Stimulated activated CD4-positive, alpha-beta T cell treated with anti-CD3 and anti-CD28 coated beads, Interleukin-12 subunit alpha, Interleukin-12 subunit beta, amount 100 ng/mL, for 4 hours (primary cell): ENCODE measurements around the gene PREB.

ENCODE experiments used
- DNase-seq: peaks from one replicate; pipeline ENCODE4 v3.0.0-alpha.2; 2020

Gene PREB

DNA sequence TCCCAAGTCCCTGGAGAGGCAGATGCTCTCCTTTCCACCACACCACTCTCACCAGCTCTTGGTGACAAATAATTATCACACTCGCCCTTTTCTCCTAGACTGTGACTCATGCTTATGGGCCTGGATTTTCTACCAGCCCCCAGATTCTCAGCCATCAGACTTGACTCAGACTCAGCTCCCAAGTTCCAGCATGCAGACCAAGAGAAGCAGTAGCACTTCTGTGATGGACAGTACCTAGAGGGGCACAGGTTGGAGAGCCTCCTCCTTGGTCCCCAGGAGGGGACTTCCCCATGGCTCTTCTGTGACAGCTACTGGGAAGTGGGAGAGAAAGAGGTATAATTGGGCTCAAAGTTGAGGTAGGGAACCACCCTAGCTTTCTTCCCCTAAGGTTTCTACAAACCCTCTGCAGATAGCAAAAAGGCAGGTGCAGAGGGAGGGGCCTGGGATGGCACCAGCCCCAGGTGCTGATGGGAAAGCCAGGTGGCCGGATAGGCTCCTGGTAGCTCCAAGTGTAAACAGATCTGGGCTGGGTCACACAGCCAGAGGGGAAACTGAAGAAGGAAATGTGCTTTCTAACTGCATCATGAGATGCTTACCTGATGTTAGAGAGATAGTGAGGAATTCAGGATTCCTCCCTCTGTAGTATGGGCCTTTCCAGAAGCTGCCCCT is 18.5 kb upstream of the PREB start:
- no peak for DNase-seq

DNA sequence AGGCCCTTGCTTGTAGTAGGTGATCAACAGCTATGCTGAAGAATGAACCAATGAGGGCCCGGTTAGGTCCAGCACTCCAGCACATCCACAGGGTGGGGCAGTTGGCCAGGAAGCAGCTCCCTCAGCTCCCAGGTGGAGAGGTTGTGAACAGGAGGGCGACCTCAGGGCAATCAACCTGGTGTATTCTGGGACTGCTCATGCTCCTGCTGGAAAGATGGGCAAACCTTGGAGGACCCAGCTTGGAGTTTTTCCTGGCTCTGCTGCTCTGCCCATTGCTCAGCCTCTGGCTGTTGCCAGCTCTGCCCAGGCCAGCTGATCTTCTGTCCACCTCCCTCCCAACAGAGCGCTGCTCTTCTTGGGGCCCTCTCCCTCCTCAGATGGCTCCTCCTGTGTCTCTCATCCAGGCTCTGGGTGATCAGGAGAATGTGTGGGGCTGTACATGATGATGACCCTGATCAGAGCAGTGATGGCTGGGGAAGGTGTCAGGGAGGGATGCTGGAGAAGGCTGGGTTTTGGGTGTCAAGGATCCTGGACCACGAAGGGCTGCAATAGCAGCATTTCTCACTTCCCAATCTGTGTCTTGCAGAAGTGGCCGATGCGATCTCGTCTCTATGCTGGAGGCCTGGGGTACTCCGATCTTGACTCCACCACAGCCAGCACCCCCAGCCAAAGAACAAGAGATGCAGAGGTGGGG is 17.8 kb upstream of the PREB start:
- no peak for DNase-seq

DNA sequence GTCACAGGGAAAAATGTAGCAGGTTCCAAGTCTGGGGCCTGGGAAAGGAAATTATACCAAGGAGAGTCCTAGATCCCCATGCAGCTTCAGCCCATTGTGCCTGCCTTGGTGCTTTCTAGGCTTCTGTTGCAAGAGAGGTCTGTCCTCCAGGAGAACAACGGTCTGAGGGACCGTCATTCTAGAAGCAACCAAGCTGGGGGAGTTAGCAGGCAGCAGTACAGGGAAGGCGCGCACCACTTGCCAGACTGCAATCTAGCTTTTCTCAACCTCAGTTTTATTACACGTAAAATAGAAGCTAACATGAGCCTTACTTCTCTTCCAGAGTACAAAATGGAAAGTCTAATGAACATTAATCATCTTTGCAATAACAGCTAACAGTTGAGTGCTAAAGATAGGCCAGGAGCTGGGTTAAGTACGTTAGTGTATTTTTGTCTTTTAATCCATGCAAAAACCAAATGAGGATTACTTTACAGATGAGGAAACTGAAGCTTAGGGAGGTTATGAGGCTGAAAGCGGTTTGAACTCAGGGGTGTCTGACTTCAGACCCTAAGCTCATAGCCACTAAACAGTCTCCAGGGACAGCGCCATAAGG is 16.3 kb upstream of the PREB start:
- no peak for DNase-seq

DNA sequence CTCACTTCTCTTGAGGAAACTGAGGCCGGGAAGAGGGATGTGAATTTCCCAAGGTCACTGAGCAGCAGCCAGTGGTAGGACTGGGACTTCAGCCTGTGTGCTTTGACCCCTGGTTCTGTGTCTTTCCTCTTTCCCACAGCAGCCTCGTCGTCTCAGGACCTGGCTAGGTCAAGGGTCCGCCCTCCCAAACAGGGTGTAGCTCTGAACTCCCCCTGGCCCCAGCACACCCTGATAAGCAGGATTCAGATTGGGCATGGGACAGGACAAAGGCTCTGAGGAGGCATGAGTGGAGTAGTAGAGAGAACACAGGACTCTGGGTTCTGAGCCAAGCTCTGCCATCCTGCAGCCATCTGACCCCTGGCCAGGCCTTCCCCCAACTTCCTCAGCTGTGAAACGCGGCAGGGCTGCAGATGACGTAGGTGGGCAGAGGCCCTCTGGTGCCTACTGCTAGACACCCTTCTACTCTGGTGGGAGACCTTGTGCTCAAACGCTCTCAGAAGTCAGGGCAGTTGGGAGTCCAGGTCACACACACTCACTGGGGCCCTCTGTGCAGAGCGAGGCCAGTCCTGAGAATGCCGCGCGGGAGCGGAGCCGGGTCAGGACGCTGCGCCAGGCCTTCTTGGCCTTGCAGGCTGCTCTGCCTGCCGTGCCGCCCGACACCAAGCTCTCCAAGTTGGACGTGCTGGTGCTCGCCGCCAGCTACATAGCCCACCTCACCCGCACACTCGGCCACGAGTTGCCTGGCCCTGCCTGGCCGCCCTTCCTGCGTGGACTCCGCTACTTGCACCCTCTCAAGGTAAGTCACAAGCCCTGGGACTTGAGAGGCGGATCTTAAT is 15.4 kb upstream of the PREB start:
- DNase-seq: no peak

DNA sequence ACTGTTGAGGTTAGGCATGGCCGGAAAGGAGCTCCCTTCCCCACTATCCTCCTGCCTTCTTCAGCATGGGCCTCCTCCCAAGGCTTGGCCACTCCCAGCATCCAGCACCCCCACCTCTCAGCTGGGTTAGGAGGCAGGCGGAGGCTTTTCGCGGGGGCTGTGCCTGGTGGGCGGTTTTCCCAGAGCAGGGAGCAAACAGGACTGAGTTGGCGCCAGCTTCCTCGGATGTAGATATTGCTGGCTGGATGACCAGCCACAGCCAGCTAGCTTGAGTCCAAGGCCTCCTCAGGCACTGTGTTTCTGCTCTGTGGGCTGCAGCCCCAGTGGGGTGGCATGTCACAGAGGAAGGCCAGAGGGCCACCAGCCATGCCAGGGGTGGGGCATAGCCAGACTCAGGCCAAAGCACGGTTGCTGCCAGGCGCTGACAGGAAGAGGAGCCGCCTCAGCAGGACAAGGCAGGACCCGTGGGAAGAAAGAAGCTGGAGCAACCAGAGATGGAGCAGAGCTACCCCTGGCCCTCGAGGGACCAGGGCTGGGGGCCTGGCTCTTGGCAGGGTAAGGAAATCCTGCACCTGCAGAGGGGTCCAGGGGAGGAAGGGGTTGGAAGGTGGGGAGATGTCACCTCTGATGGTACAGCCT is 14.5 kb upstream of the PREB start, which contains the start of gene TCF23:
TSS of gene TCF23 (plus strand) at position 204 of the 639 bp plus-strand sequence. CDS start at position 334, 130 bp downstream.
- DNase-seq: no peak

DNA sequence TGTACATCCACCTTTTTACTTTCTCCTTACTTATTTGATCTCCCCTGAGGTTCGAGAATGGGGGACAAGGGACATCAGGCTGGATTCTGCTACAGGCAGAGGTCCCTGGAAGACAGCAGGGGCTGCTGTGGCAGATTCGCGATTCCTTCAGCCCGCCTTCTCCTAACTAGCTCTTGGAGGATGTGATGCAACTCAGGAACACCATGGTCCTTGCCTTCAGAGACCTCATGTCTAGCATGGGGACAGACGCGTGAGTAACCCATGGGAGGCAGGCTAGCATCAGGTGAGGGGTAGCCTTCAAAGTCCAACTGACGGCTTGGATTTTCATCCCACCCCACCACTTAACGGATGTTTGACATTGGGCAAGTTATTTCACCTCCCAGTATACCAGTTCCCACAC is 13.5 kb upstream of the PREB start:
- DNase-seq: no peak

DNA sequence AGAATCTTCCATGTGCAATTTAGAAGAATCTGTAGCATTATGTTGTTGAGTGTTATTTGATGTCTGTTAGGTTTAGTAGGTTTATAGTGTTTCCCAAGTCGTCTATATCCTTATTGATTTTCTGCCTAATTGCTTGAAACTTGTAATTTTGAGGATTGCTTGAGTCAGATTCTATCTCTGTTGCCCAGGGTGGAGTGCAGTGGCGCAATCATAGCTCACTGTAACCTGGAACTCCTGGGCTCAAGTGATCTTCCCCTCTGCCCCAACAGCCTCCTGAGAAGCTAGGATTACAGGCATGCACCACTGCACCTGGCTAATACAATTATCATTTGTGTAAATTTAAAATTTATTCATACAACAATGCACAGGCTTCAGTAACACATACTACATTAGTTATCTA is 11.2 kb upstream of the PREB start:
- no peak for DNase-seq

DNA sequence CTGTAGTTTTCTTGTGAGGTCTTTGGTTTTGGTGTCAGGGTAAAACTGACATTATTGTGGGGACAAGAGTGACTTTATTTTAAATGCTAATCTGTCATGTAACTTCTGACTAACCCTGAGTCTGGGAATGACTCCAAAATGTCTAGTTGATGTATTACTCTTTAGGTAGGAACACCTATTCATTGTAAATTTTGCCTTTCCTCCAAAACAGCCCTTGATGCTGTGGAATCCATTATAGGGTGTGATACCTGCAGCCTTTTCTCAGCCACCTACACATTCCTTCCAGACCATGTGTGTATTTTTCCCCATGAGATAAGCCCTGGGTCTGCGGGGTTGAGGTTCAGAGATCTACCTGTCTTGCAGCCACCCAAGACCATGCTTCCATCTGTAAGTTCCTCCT is 8.8 kb upstream of the PREB start:
- no peak for DNase-seq

DNA sequence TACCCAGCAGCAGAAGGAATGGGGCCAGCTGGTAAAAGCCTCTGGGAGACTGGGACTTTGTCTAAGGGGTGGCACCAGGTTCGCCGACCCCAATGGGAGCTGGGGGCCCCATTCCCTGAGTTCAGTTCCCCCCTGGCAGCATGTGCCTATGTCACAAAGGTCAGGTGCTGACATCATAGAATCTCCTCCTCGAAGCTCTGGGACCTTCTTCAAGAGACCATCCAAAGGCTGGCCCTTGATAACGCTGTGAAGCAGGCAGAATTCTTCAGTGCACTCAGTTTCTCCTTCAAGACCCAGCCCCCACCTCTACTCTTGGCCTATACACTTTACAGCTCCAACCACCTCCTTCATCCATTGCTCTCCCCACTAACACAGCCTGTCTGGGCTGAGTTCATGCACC is 4.9 kb upstream of the PREB start, which contains the start of gene PRR30:
TSS of gene PRR30 (minus strand) at position 101 of the 400 bp plus-strand sequence. CDS start 1,081 bp downstream, outside the sequence.
- no peak for DNase-seq

DNA sequence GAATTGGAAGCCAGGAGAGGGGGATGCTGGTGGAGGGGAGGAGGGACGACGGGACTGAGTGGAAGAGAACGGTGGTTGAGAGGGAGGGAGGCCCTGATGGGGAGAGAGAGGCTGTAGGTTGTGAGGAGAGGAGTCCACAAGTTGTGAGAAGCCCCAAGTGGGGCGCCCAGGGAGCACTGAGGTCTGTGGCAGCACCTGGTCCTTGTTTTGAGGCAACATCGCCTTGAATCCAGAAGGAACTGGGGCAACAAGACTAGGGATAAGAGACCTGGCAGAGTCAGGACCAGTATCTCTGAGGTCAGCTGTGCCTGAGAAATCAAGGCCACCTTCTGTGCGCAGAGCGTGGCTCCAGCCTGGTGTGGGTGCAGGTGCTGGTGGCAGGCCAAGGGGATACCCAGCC is 3.7 kb upstream of the PREB start:
- no peak for DNase-seq

DNA sequence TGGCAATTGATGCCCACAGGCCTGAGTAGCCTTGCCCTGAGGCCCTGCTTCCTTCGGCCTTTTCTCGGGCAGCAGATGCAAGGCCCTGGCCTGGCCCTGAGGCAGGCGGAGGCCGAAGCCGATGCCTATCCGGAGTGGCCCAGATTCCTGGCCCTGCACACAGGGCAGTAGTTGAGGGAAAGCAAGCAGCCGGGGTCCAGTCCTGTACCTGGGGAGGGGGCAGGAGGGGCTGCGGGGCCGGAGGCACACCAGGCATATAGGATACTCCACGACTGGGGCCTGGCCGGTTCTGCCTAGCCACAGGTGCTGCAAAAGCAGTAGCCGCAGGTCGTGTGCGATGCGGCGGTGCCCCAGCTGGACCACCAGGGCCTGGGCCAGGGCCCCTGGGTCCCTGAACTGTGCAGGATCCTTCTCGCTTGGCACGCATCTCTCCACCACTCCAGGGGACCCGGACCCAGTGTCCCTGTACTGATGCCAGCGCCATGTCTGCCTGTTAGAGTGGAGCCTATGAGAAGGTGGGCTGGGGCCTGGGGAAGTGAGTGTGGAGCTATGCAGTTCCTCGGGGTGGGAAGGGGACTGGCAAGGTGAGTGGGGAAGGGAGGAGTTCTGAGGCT is 3.0 kb upstream of the PREB start:
- no peak for DNase-seq

DNA sequence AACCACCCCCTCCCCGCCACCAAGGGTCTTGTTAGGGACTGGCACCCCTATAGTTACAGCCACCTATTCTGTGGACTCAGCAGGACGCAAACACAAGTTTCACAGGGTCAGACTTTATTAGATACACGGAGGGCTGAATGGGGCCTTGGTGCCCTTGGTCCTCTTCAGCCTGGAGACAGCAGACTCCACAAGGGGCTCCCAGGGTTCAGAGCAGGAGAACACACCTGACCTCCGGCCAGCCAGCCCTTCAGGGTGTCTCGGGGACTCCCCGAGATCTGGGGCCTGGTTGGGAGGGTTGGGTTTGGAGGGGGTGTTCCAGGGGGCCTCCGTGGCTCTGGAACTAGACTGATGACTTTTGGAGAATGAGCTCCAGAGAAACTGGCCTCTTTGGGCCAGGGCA is 2.3 kb upstream of the PREB start:
- no peak for DNase-seq

DNA sequence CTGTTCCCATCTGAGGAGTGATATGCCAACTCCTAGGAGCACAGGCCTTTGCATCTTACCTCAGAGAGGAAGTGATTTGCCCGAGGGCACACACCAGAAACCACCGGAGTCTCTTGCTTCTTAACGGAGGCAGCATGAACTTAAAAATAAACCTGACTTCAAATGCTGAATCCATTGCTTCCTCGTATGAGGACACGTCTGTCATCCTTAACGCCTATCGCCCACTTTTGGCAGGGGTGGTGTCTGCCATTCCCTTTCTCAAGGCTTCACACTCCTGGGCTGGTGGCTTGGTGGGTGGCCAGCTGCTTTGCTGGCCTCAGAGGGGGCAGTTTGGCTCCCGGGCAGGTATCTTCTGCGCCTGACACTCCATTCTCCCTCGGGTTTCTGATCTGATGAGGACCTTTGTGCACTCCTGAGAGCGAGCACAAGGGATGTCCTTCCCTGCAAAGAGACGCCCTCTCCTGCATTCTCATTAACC is 1.1 kb upstream of the PREB start:
- no peak for DNase-seq

DNA sequence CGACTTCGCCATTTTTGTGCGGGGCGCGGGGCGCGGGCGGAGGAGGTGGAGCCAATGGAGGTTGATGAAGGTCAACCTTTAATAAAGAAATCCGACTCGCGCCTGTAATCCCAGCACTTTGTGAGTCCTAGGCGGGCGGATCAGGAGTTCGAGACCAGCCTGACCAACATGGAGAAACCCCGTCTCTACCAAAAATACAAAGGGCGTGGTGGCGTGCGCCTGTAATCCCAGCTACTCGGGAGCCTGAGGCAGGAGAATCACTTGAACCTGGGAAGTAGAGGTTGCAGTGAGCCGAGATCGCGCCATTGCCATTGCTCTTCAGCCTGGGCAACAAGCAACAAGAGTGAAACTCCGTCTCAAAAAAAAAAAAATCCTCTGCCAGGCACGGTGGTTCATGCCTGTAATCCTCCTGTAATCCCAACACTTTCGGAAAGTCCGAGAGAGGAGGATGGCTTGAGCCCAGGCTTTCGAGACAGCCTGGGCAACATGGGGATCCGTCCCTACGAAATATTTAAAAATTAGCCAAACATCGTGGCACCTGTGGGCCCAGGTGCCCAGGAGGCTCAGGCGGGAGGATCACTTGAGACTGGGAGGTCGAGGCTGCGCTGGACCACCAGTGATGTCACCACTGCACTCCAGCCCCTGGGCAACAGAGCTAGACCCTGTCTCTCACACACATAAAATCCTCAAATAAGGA is 493 bp upstream of the PREB start:
- DNase-seq: no peak

DNA sequence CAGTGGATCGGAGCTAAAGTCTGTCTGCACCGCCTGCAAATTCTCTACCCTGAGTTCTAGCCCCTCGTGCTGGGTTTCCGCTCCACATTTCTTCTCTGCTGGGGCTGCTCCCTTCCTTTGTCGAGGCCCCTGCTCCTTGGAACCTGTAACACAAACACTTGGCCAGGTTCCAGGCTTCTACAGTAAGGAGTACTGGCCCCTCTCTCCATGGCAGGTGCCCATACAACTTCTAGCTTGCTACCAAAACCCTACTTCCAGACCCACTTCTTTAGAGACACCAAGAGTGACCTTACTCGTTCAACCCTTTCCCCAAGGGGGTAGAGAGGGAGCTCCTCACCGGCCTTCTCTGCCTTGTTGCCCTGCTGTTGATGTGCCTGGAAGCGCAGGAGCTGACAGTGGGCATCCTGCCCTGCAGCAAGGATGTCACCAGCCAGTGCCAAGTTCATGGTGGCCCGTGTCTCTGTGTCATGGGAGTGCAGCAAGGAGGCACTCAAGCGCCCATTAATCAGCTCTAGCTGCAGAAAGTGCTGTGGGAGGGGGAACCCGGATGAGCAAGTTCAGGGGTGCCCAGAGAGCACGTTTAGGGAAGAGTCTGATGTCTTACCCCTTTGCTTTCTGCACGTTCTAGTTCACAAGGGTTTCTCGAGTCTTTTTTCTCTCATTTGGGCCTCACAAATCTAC is 1.1 kb downstream of the PREB start:
- no peak for DNase-seq

DNA sequence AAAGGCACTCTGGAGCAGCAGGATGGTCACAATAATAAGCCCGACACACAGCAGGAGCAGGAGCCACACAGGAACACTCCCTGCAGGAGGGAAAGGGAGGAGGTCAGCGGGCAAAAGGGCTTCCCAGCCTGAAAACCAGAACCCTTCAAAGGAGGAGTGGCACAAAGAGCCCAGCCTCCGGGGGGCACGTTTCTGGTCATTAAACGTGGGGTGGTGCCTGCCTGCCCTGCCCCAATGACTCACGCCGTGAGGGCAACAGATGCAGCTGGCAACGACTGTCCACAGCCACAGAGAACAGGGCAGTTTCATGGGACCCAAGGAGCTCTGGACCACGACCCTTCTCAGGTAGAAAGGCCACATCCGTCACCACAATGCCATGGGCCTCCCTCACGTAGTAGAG is 3.0 kb downstream of the PREB start:
- no peak for DNase-seq

DNA sequence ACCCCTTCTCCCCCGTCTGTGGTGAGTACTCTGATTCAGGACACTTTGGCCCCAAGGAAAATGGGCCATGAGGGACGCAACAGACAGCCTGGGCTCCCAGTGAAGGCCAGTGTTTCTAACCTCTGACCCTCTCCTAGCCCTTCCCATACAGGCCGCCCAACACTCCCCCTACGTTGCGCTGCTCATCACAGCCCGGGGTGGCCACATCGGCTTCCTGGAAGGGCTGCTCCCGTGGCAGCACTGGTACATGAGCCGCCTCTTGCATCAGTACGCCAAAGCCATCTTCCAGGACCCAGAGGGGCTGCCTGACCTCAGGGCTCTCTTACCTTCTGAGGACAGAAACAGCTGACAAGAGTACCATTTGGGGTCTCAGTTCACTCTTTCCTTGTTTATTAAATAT is 4.0 kb downstream of the PREB start:
- no peak for DNase-seq

DNA sequence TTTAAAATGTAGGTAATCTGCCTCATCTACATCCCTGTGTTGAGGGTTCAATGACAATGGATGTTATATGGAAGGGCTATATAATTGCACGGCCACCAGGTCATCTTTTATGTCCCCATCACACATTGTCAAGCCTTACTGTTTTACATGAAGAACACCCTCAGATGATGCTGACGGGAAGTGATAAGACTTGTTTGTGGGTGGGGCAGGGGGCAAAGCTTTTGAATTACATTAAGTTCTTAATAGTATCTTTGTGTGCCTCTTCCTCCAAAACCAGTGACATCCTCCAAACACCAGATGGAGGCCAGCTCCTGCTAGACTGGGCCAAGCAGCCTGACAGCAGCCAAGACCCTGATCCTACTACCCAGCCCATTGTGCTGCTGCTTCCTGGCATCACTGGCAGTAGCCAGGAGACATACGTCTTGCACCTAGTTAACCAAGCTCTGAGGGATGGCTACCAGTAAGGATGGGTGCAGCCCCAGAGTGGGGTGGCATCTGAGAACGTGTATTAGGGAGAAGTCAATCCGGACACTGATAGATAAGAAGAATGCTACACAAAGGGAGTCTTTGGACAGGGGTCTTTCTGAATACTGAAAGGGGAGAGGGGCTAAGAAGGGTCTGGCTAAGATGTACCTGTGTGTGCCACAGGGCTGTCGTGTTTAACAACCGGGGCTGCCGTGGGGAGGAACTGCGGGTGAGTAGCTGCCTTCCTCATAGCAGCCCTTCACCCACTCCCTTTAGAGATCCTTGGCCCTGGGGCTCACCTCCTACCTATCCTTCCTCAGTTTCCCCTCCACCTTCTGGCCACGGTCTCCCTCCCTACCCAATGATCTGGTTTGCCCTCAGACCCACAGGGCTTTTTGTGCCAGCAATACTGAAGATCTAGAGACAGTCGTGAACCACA is 5.5 kb downstream of the PREB start:
- no peak for DNase-seq

DNA sequence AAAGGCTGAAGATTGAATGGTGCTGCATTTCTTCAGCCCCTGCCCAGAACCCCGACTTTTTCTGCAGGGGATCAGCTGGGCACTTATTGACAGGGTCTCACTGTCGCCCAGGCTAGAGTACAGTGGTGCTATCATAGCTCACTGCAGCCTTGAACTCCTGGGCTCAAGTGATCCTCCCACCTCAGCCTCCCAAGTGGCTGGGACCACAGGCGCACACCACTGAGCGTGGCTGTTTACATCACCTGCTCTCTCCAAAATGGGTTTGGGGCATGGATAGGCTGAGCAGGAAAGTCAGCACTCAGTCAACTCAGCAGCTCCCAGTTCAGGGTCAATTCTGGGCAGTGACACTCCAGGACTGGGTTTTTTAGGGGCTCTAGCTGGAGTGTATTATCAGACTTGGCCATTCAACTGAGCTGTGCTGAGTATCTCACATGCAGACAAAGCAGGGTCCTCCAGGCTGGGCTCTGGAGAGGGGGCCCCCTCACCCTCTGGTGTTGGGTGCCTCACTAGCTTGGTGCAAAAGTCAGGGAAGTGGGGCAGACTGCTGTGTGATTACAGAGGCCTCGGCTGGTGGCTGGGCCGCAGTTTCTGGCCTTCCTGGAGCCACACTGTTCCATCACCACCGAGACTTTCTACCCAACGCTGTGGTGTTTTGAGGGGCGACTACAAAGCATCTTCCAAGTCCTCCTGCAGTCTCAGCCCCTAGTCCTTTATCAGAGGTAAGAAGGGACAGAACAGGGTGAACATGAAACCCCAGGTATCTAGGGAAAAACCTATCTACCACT is 6.4 kb downstream of the PREB start:
- no peak for DNase-seq
